HL-60 (cell line): Measurements from ENCODE around the gene HES7.

Experiments
- POLR2AphosphoS5 ChIP-seq: IDR thresholded peaks from 2 replicates; pipeline ENCODE4 v1.6.1; 2012; ENCODE audit warnings: low read depth
- REST ChIP-seq: IDR thresholded peaks from 2 replicates; pipeline ENCODE4 v1.6.1; 2012; ENCODE audit warnings: low read depth; ENCODE audit not compliant: insufficient replicate concordance
- TF ChIP-seq, protein P1 (sequence below): IDR thresholded peaks from one replicate; pipeline ENCODE4 v1.5.1; 2011; ENCODE audit warnings: low read length, control low read depth, inconsistent platforms; ENCODE audit not compliant: insufficient read depth

DNA sequence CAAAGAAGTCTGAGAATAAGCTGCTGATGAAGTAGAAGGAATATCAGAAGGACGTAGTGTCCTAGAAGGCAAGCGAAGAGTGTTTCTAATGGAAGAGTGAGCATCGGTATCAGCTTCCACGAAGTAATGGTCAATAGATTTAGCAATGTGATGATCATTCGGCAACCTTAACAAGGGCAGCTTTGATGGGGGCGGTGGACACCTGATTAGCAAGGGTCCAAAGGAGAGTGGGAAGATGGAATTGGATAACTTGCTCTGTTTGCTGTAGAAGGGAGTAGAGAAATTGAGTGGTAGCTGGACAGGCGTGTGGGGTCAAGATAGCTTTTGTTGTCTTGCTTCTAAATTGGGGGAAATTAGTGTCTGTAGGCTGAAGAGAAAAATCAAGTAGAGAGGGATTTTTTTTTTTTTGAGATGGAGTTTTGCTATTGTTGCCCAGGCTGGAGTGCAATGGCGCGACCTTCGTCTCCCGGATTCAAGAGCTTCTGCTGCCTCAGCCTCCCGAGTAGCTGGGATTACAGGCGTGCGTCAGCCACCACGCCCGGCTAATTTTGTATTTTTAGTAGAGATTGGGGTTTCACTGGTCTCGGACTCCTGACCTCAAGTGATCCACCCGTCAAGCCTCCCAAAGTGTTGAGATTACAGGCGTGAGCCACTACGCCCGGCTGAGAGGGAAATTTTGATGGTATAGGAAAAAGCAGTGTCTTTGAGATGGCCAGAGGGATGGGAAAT, 13.9 kb upstream of the HES7 start:
- TF ChIP-seq, protein P1, sequence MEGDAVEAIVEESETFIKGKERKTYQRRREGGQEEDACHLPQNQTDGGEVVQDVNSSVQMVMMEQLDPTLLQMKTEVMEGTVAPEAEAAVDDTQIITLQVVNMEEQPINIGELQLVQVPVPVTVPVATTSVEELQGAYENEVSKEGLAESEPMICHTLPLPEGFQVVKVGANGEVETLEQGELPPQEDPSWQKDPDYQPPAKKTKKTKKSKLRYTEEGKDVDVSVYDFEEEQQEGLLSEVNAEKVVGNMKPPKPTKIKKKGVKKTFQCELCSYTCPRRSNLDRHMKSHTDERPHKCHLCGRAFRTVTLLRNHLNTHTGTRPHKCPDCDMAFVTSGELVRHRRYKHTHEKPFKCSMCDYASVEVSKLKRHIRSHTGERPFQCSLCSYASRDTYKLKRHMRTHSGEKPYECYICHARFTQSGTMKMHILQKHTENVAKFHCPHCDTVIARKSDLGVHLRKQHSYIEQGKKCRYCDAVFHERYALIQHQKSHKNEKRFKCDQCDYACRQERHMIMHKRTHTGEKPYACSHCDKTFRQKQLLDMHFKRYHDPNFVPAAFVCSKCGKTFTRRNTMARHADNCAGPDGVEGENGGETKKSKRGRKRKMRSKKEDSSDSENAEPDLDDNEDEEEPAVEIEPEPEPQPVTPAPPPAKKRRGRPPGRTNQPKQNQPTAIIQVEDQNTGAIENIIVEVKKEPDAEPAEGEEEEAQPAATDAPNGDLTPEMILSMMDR: no peak
- no peak for TF ChIP-seq REST
- TF ChIP-seq POLR2AphosphoS5: no peak
